HL-60 (cell line): Measurements from ENCODE around the gene HID1.
A peak's percentile ranks its signal among the peaks of the same experiment; 100 is the strongest.

Source experiments
- DNase-seq, 2 experiments: peaks; one replicate each; pipeline ENCODE4 v3.0.0-alpha.2; 2010 to 2020; ENCODE audit warnings: low read depth in 1 of 2, low spot score in 1 of 2
- H3K27ac ChIP-seq: fragments of 250-450 bp; sonication (Bioruptor Pico); replicated peaks from 2 replicates; pipeline ENCODE4 v1.5.1; 2020; ENCODE audit warnings: mild to moderate bottlenecking, moderate library complexity
- H3K27me3 ChIP-seq: fragments of 250-450 bp; sonication (Bioruptor Pico); 2 replicates; pipeline ENCODE4 v1.5.1; 2021; ENCODE audit warnings: mild to moderate bottlenecking, moderate library complexity; ENCODE audit not compliant: insufficient read depth, poor library complexity, severe bottlenecking
- H3K4me3 ChIP-seq: replicated peaks from 2 replicates; pipeline ENCODE4 v1.5.1; 2011; ENCODE audit warnings: mild to moderate bottlenecking, control low read depth, low read length; ENCODE audit not compliant: insufficient read depth
- GABPA ChIP-seq: IDR thresholded peaks from 2 replicates; pipeline ENCODE4 v1.6.1; 2012; ENCODE audit warnings: low read depth
- POLR2AphosphoS5 ChIP-seq: IDR thresholded peaks from 2 replicates; pipeline ENCODE4 v1.6.1; 2012; ENCODE audit warnings: low read depth
- REST ChIP-seq: IDR thresholded peaks from 2 replicates; pipeline ENCODE4 v1.6.1; 2012; ENCODE audit warnings: low read depth; ENCODE audit not compliant: insufficient replicate concordance
- SPI1 ChIP-seq: IDR thresholded peaks from 2 replicates; pipeline ENCODE4 v1.6.1; 2012; ENCODE audit warnings: low read depth, mild to moderate bottlenecking, borderline replicate concordance
- TF ChIP-seq, protein P1 (sequence below): IDR thresholded peaks from one replicate; pipeline ENCODE4 v1.5.1; 2011; ENCODE audit warnings: low read length, control low read depth, inconsistent platforms; ENCODE audit not compliant: insufficient read depth

The HID1 gene

GRCh38 chr17:74975943-74976342, 3.4 kb upstream of the HID1 start:
- TF ChIP-seq POLR2AphosphoS5 (no peak), SPI1 (no peak), REST (no peak), GABPA (no peak)
- TF ChIP-seq, protein P1, sequence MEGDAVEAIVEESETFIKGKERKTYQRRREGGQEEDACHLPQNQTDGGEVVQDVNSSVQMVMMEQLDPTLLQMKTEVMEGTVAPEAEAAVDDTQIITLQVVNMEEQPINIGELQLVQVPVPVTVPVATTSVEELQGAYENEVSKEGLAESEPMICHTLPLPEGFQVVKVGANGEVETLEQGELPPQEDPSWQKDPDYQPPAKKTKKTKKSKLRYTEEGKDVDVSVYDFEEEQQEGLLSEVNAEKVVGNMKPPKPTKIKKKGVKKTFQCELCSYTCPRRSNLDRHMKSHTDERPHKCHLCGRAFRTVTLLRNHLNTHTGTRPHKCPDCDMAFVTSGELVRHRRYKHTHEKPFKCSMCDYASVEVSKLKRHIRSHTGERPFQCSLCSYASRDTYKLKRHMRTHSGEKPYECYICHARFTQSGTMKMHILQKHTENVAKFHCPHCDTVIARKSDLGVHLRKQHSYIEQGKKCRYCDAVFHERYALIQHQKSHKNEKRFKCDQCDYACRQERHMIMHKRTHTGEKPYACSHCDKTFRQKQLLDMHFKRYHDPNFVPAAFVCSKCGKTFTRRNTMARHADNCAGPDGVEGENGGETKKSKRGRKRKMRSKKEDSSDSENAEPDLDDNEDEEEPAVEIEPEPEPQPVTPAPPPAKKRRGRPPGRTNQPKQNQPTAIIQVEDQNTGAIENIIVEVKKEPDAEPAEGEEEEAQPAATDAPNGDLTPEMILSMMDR = no peak
- Histone ChIP-seq H3K27me3 (peaks cover 27% of the 10 kb centered on the region), H3K27ac (no peak overlapping the region), H3K4me3 (no peak overlapping the region)
- DNase-seq = no peak

DNA sequence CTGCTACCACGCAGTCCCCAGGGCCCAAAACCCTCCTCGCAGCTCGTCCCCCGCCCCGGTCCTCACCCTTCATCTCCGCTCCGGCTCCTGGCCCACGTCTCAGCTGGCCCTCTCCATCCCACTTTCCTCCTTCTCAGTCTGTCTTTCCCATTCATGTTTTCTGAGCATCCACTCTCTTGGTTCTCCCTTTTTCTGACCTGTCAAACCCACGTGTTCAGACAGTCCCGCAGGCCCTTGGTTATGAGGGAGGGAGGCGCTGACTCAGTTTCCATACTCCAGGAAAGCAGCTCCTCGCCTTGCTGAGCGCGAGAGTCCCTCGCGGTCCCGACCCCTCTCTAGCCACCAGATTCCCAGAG, 392 bp upstream of the HID1 start:
- TF ChIP-seq, protein P1 = no peak
- no peak for TF ChIP-seq POLR2AphosphoS5
- no peak for TF ChIP-seq SPI1
- no peak for TF ChIP-seq GABPA
- no peak for TF ChIP-seq REST
- H3K27ac ChIP-seq = no peak overlapping the region
- peaks cover 28% of the 10 kb centered on the region for H3K27me3 ChIP-seq
- peak overlapping the region; percentile 21 for H3K4me3 ChIP-seq
- no peak for DNase-seq

- H3K27me3 ChIP-seq = peaks cover 28% of the 10 kb centered on the region
- H3K4me3 ChIP-seq = no peak overlapping the region
- no peak for TF ChIP-seq SPI1
- TF ChIP-seq POLR2AphosphoS5 = no peak
- TF ChIP-seq, protein P1 = no peak
- no peak overlapping the region for H3K27ac ChIP-seq
- DNase-seq = no peak
Observed at GRCh38 chr17:74971842-74972106, 785 bp downstream of the HID1 start.

- no peak for DNase-seq
- H3K4me3 ChIP-seq = no peak overlapping the region
- peaks cover 28% of the 10 kb centered on the region for H3K27me3 ChIP-seq
- TF ChIP-seq, protein P1 = no peak
- TF ChIP-seq GABPA = no peak
- no peak for TF ChIP-seq REST
- no peak for TF ChIP-seq POLR2AphosphoS5
- no peak for TF ChIP-seq SPI1
- no peak overlapping the region for H3K27ac ChIP-seq
Observed at GRCh38 chr17:74971069-74971841, 1.3 kb downstream of the HID1 start.
